Left ventricle myocardium inferior (tissue), 1 donor: ENCODE data around the gene ABI2. TPM values are rescaled to one million over a fixed set of nuclear protein-coding genes. Genes with fewer than 3 reads are reported as not detected.
A peak's percentile ranks its signal among the peaks of the same experiment; 100 is the strongest.
"Not testable (repeated sequence)": the region's sequence is repeated elsewhere in the genome, so short reads cannot be mapped to it uniquely, and the experiment has no call there.

Experiments
- DNase-seq: peaks from one replicate; pipeline ENCODE4 v3.0.0-alpha.2; 2020
- H3K27ac ChIP-seq: fragments of 200-600 bp; replicated peaks from 2 replicates; pipeline ENCODE4 v1.8.0; 2021
- H3K27me3 ChIP-seq: fragments of 200-600 bp; 2 replicates; pipeline ENCODE4 v1.8.0; 2021; ENCODE audit warnings: low read depth
- H3K36me3 ChIP-seq: fragments of 200-600 bp; 2 replicates; pipeline ENCODE4 v1.8.0; 2021
- H3K4me1 ChIP-seq: fragments of 200-600 bp; 2 replicates; pipeline ENCODE4 v1.8.0; 2021
- H3K4me3 ChIP-seq: fragments of 200-600 bp; 2 replicates; pipeline ENCODE4 v1.8.0; 2021; ENCODE audit warnings: mild to moderate bottlenecking, moderate library complexity
- H3K9me3 ChIP-seq: fragments of 200-600 bp; replicated peaks from 2 replicates; pipeline ENCODE4 v1.8.0; 2021
- intact Hi-C: fragments of 100-400 bp; cut with micrococcal nuclease; formaldehyde crosslinking; loops from one replicate; pipeline ENCODE4 v1.11.0; 2022
- total RNA-seq: library from RNA; stranded (reverse); fragmentation: NEBNext Ultra II Directional; extraction: Animal tissue kit (Norgen Biotek cat#: 25700); gene quantifications from one replicate; pipeline ENCODE4 v1.2.1, GENCODE V29; 2021
- TF ChIP-seq, protein P1 (sequence below): fragments of 200-600 bp; IDR thresholded peaks from 2 replicates; pipeline ENCODE4 v1.8.0; 2021; ENCODE audit warnings: antibody characterized with exemption, mild to moderate bottlenecking, borderline replicate concordance
- donor health status: DM: no; HTN: yes; CAD: no; lungs with severe emphysema.

ABI2 gene
- total RNA-seq, 1 donor from 2014 or later: 63.1 TPM

DNA sequence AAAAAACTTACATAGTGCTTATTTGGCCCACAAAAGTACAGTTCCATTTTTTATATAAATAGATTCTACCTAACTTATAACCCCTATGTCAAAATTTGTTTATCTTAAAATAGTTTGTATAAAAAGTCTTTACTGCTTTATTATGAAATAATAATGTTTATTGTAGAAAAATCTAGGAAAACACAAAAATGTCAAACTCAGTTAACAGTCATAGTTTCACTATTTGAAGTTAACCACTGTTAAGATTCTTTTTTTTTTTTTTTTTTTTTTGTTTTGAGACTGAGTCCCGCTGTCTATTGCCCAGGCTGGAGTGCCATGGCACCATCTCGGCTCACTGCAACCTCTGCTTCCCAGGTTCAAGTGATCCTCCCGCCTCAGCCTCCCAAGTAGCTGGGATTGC lies 26.5 kb upstream of the ABI2 start:
- Histone ChIP-seq H3K27me3 (no peaks in the 10 kb centered on the region), H3K9me3 (no peaks in the 10 kb centered on the region), H3K4me3 (no peak overlapping the region), H3K4me1 (no peaks in the 10 kb centered on the region), H3K27ac (no peak overlapping the region), H3K36me3 (peaks cover 46% of the 10 kb centered on the region)
- no peak for DNase-seq
- TF ChIP-seq, protein P1, sequence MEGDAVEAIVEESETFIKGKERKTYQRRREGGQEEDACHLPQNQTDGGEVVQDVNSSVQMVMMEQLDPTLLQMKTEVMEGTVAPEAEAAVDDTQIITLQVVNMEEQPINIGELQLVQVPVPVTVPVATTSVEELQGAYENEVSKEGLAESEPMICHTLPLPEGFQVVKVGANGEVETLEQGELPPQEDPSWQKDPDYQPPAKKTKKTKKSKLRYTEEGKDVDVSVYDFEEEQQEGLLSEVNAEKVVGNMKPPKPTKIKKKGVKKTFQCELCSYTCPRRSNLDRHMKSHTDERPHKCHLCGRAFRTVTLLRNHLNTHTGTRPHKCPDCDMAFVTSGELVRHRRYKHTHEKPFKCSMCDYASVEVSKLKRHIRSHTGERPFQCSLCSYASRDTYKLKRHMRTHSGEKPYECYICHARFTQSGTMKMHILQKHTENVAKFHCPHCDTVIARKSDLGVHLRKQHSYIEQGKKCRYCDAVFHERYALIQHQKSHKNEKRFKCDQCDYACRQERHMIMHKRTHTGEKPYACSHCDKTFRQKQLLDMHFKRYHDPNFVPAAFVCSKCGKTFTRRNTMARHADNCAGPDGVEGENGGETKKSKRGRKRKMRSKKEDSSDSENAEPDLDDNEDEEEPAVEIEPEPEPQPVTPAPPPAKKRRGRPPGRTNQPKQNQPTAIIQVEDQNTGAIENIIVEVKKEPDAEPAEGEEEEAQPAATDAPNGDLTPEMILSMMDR: no peak
- intact Hi-C loops: no loop called here

GRCh38 chr2:203302586-203302985 lies 25.6 kb upstream of the ABI2 start:
- H3K27me3 ChIP-seq, DNase-seq, H3K27ac ChIP-seq, H3K4me1 ChIP-seq, H3K9me3 ChIP-seq, H3K4me3 ChIP-seq, intact Hi-C loops: not testable (repeated sequence)
- H3K36me3 ChIP-seq: peaks cover 45% of the 10 kb centered on the region

DNA sequence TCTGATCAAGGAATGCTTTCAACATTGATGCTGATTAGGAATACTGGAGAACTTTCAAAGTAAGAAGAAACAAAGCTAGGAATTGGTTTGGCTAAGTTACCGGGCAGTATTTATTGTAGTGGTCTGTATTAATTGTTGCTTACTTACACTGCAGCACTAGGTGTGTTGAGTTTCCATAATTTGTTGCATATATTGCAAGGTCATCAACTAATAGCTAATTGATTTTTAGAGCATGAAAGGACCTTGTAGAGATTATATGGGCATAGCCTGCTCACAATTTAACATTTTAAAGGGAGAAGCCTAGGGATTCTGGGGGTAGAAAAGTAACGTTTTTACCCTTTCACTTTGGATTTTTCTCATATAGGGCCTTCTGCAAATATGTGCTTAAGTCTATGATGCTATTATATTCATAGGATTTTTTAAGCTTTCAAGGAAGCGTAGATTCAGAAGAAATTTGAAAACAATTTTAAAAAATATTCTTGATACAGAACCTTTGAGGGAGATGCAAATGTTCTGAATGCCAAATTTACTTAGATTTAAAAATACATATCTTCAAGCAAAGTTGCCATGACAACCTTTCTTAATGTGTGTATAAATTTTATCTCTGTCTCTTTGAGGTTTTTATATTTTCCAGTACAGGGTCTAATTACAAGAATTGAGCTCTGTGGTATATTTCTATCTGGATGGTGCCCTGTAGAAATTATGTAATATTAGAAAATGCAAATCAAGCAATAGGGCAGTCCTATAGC lies 17.3 kb upstream of the ABI2 start:
- TF ChIP-seq, protein P1: no peak
- H3K4me1 ChIP-seq: no peaks in the 10 kb centered on the region
- H3K27me3 ChIP-seq: no peaks in the 10 kb centered on the region
- no peak overlapping the region for H3K27ac ChIP-seq
- intact Hi-C loops: no loop called here
- no peak for DNase-seq
- H3K36me3 ChIP-seq: peaks cover 14% of the 10 kb centered on the region
- no peaks in the 10 kb centered on the region for H3K9me3 ChIP-seq
- no peak overlapping the region for H3K4me3 ChIP-seq

- intact Hi-C loops: no loop called here
- no peaks in the 10 kb centered on the region for H3K36me3 ChIP-seq
- no peaks in the 10 kb centered on the region for H3K27me3 ChIP-seq
- H3K27ac ChIP-seq: no peak overlapping the region
- no peak overlapping the region for H3K4me3 ChIP-seq
- TF ChIP-seq, protein P1: no peak
- peaks cover 40% of the 10 kb centered on the region for H3K4me1 ChIP-seq
- DNase-seq: no peak
- no peaks in the 10 kb centered on the region for H3K9me3 ChIP-seq
Measured at GRCh38 chr2:203326356-203326755, 1.8 kb upstream of the ABI2 start.

DNA sequence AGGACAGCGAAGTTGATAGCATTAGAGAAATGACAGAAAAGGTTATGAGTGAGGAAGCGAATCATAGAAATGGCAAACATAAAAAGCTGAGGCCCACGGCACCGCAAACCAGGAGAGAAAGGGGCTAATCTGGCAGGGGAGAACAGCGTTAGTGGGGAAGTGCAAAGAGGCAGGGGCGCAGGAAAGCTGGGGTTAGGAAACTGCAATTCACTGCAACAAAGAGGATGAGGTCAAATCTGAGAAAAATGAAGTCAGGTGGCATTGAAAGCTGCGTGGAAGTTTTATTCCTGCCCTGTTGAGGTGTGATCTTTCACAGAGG lies 653 bp upstream of the ABI2 start:
- no peak for DNase-seq
- intact Hi-C loops: no loop called here
- no peaks in the 10 kb centered on the region for H3K36me3 ChIP-seq
- H3K27me3 ChIP-seq: no peaks in the 10 kb centered on the region
- H3K9me3 ChIP-seq: no peaks in the 10 kb centered on the region
- H3K4me3 ChIP-seq: peak overlapping the region; percentile 95
- TF ChIP-seq, protein P1: no peak
- H3K27ac ChIP-seq: peak overlapping the region; percentile 86
- peaks cover 40% of the 10 kb centered on the region for H3K4me1 ChIP-seq

- Histone ChIP-seq H3K4me1 (peaks cover 52% of the 10 kb centered on the region), H3K9me3 (no peaks in the 10 kb centered on the region), H3K27ac (peak overlapping the region; percentile 86), H3K4me3 (peak overlapping the region; percentile 95), H3K36me3 (peaks cover 1% of the 10 kb centered on the region), H3K27me3 (no peaks in the 10 kb centered on the region)
- intact Hi-C loops: no loop called here
- peak; percentile 57 for DNase-seq
- TF ChIP-seq, protein P1: no peak
Measured at GRCh38 chr2:203328760-203329540, 756 bp downstream of the ABI2 start.
